IMR-90 (cell line): ENCODE data around the gene TRMT1. TPM values are rescaled to one million over a fixed set of nuclear protein-coding genes. Genes with fewer than 3 reads are reported as not detected.

Experiments used
- ATAC-seq: fragments of 200-7000 bp; cut with Tn5 transposase; 2 replicates; pipeline ENCODE4 v1.9.1; 2020; ENCODE audit warnings: low read depth, mild to moderate bottlenecking, moderate library complexity
- BruUV-seq: library from RNA; stranded (reverse); fragments of 400-500 nt; replicated peaks from 2 replicates; lab custom pipeline; 2021; lab: Mats Ljungman, UMichigan
- CTCF ChIA-PET: fragments of 300-600 bp; formaldehyde crosslinking; extraction: SDS; loops from one replicate; lab custom pipeline; 2021; ENCODE audit warnings: antibody characterized with exemption; lab: Yijun Ruan, JAX
- POLR2A ChIA-PET: fragments of 300-600 bp; sonication (Branson Sonifier 250); formaldehyde crosslinking; loops from one replicate; lab custom pipeline; 2022; ENCODE audit warnings: antibody characterized with exemption; ENCODE audit not compliant: unreplicated experiment; lab: Charles Lee
- DNase-seq: peaks from one replicate; pipeline ENCODE4 v3.0.0; 2013
- H2AFZ ChIP-seq: replicated peaks from 2 replicates; pipeline ENCODE3; 2013; ENCODE audit warnings: low read length, mild to moderate bottlenecking; ENCODE audit not compliant: poor library complexity
- H2AK5ac ChIP-seq: 2 replicates; pipeline ENCODE4 v1.6.1; 2013; ENCODE audit warnings: low read depth, low read length, inconsistent platforms
- H2AK9ac ChIP-seq: replicated peaks from 2 replicates; pipeline ENCODE3; 2013; ENCODE audit warnings: mild to moderate bottlenecking, low read depth, low read length, moderate library complexity; ENCODE audit not compliant: poor library complexity
- H2BK120ac ChIP-seq: 2 replicates; pipeline ENCODE4 v1.6.1; 2013; ENCODE audit warnings: low read depth, low read length, inconsistent platforms
- H2BK15ac ChIP-seq: 3 replicates; pipeline ENCODE4 v1.6.1; 2013; ENCODE audit warnings: low read depth, low read length, inconsistent platforms
- H2BK20ac ChIP-seq: 2 replicates; pipeline ENCODE4 v1.6.1; 2013; ENCODE audit warnings: low read depth, mild to moderate bottlenecking, inconsistent platforms, low read length, moderate library complexity
- H2BK5ac ChIP-seq: 2 replicates; pipeline ENCODE4 v1.6.1; 2013; ENCODE audit warnings: mild to moderate bottlenecking, low read depth, low read length, inconsistent platforms; ENCODE audit not compliant: poor library complexity, severe bottlenecking
- H3K14ac ChIP-seq: replicated peaks from 2 replicates; pipeline ENCODE4 v1.6.1; 2013; ENCODE audit warnings: low read depth, low read length, inconsistent platforms
- H3K18ac ChIP-seq: 2 replicates; pipeline ENCODE4 v1.6.1; 2013; ENCODE audit warnings: low read depth, low read length, control low read depth
- H3K23ac ChIP-seq: 2 replicates; pipeline ENCODE4 v1.6.1; 2013; ENCODE audit warnings: low read depth, low read length, inconsistent platforms
- H3K27ac ChIP-seq: 2 replicates; pipeline ENCODE4 v1.5.1; 2013; ENCODE audit warnings: mild to moderate bottlenecking, control low read depth, low read length; ENCODE audit not compliant: insufficient read depth
- H3K27me3 ChIP-seq: 2 replicates; pipeline ENCODE4 v1.6.1; 2013; ENCODE audit warnings: low read length; ENCODE audit not compliant: control insufficient read depth, insufficient read depth
- H3K36me3 ChIP-seq: 2 replicates; pipeline ENCODE4 v1.6.1; 2013; ENCODE audit warnings: low read length, mixed read lengths; ENCODE audit not compliant: control insufficient read depth, insufficient read depth
- H3K4ac ChIP-seq: 2 replicates; pipeline ENCODE4 v1.6.1; 2013; ENCODE audit warnings: low read depth, low read length, inconsistent platforms
- H3K4me1 ChIP-seq: 2 replicates; pipeline ENCODE4 v1.6.1; 2013; ENCODE audit warnings: low read length, mixed read lengths; ENCODE audit not compliant: control insufficient read depth, insufficient read depth
- H3K4me2 ChIP-seq: 2 replicates; pipeline ENCODE4 v1.6.1; 2013; ENCODE audit warnings: low read depth, mild to moderate bottlenecking, control low read depth, low read length, moderate library complexity
- H3K4me3 ChIP-seq: 2 replicates; pipeline ENCODE4 v1.5.1; 2013; ENCODE audit warnings: low read depth, mild to moderate bottlenecking, control low read depth, low read length, moderate library complexity; ENCODE audit not compliant: insufficient read depth
- H3K56ac ChIP-seq: 2 replicates; pipeline ENCODE4 v1.6.1; 2013; ENCODE audit warnings: low read length, inconsistent platforms; ENCODE audit not compliant: insufficient read depth; ENCODE audit errors: extremely low read depth
- H3K79me1 ChIP-seq, 2 experiments: 2 replicates each; pipeline ENCODE4 v1.6.1; 2013; ENCODE audit warnings: low read length in 2 of 2, inconsistent platforms in 1 of 2, low read depth in 1 of 2
- H3K9ac ChIP-seq: 2 replicates; pipeline ENCODE4 v1.6.1; 2013; ENCODE audit warnings: low read depth, low read length, control low read depth
- H3K9me1 ChIP-seq: 2 replicates; pipeline ENCODE4 v1.6.1; 2013; ENCODE audit warnings: low read length, inconsistent platforms; ENCODE audit not compliant: insufficient read depth
- H3K9me3 ChIP-seq: 2 replicates; pipeline ENCODE4 v1.6.1; 2013; ENCODE audit warnings: low read length; ENCODE audit not compliant: control insufficient read depth, insufficient read depth
- H4K20me1 ChIP-seq: 2 replicates; pipeline ENCODE4 v1.6.1; 2013; ENCODE audit warnings: low read length, inconsistent platforms; ENCODE audit not compliant: insufficient read depth
- H4K5ac ChIP-seq: 2 replicates; pipeline ENCODE4 v1.6.1; 2013; ENCODE audit warnings: mild to moderate bottlenecking, low read depth, low read length, control low read depth
- H4K8ac ChIP-seq, 2 experiments: 2 replicates each; pipeline ENCODE4 v1.6.1; 2013; ENCODE audit warnings: low read depth in 2 of 2, low read length in 2 of 2, control low read depth in 1 of 2, inconsistent platforms in 1 of 2
- H4K91ac ChIP-seq: 2 replicates; pipeline ENCODE4 v1.6.1; 2013; ENCODE audit warnings: low read depth, low read length, inconsistent platforms; ENCODE audit not compliant: insufficient read depth
- CEBPB ChIP-seq: IDR thresholded peaks from 2 replicates; pipeline ENCODE4 v1.6.1; 2012; ENCODE audit warnings: low read depth, low read length, improper control_type of control experiment
- MAFK ChIP-seq: IDR thresholded peaks from 2 replicates; pipeline ENCODE4 v1.6.1; 2012; ENCODE audit warnings: low read depth, low read length, improper control_type of control experiment
- MAZ ChIP-seq: IDR thresholded peaks from 2 replicates; pipeline ENCODE4 v1.6.1; 2012; ENCODE audit warnings: low read depth, mild to moderate bottlenecking, low read length, improper control_type of control experiment, moderate library complexity, borderline replicate concordance
- POLR2A ChIP-seq: IDR thresholded peaks from 2 replicates; pipeline ENCODE4 v1.6.1; 2012; ENCODE audit warnings: mild to moderate bottlenecking, low read depth, low read length
- RAD21 ChIP-seq: IDR thresholded peaks from 2 replicates; pipeline ENCODE4 v1.6.1; 2012; ENCODE audit warnings: low read length, improper control_type of control experiment
- RFX5 ChIP-seq: IDR thresholded peaks from 2 replicates; pipeline ENCODE4 v1.8.0; 2012; ENCODE audit warnings: low read depth, mild to moderate bottlenecking, low read length, moderate library complexity
- USF2 ChIP-seq: fragments of 150-350 bp; IDR thresholded peaks from 2 replicates; pipeline ENCODE4 v1.6.1; 2017; ENCODE audit warnings: mild to moderate bottlenecking, antibody characterized with exemption, low read length, low read depth
- WGBS, 2 experiments: methylation state at CpG; one replicate each; pipeline versions ENCODE4 v1.1.5 to v1.1.7; 2013; ENCODE audit warnings: missing lambda C conversion rate in 2 of 2; ENCODE audit not compliant: insufficient read length in 1 of 2; ENCODE audit errors: extremely low coverage in 2 of 2; 5-methylcytosine and 5-hydroxymethylcytosine counted together
- dilution Hi-C: fragments of 300-500 bp; cut with HindIII; formaldehyde crosslinking; loops from one replicate; pipeline ENCODE4 v1.14.3; 2018; ENCODE audit warnings: low sequenced_read_pairs; ENCODE audit not compliant: unreplicated experiment
- in situ Hi-C: fragments of 300-500 bp; cut with MboI; formaldehyde crosslinking; loops from 3 replicates; pipeline ENCODE4 v1.14.3; 2019; ENCODE audit warnings: low sequenced_read_pairs, inconsistent platforms, mixed read lengths
- intact Hi-C: fragments of 100-400 bp; cut with micrococcal nuclease; formaldehyde crosslinking; loops from 2 replicates; pipeline ENCODE4 v1.10.0; 2022
- polyA plus RNA-seq, 3 experiments: library from polyadenylated mRNA; depleted of rRNA; stranded (reverse); fragments of >200 nt; gene quantifications; 2 replicates each; pipeline ENCODE4 v1.2.3, GENCODE V29; 2012; ENCODE audit warnings: low replicate concordance in 1 of 3
- total RNA-seq: library from RNA; depleted of rRNA; stranded (reverse); fragments of >200 nt; gene quantifications from 2 replicates; pipeline ENCODE4 v1.2.3, GENCODE V29; 2012

TRMT1 gene
- total and polyA plus RNA-seq, 2 of the 4 experiments (the other 2 are of a cell fraction), result 28.3 to 56.0 TPM

GRCh38 chr19:13146763-13147563, 30.4 kb upstream of the TRMT1 start:
- peaks cover 2 to 55% of the 10 kb centered on the region in 2 experiments; a peak in 2 of 4 replicates for H3K79me1 ChIP-seq
- no peak overlapping the region for H3K9ac ChIP-seq
- H3K4me2 ChIP-seq, result no peak overlapping the region
- CTCF ChIA-PET, result interaction anchor here (1.6 kb wide), 1 partner anchor 52 kb away, joined by 6 read pairs; no protein-coding TSS in a partner anchor
- no peaks in the 10 kb centered on the region for H3K27me3 ChIP-seq
- no peak overlapping the region for H2BK20ac ChIP-seq
- TF ChIP-seq POLR2A, result no peak
- no peak for TF ChIP-seq MAFK
- TF ChIP-seq MAZ, result no peak
- no peak for TF ChIP-seq USF2
- no peak for TF ChIP-seq RFX5
- no peak for TF ChIP-seq RAD21
- TF ChIP-seq CEBPB, result no peak
- in situ Hi-C loops, result no loop called here
- H3K36me3 ChIP-seq, result peaks cover 15% of the 10 kb centered on the region
- H2AK5ac ChIP-seq, result no peak overlapping the region; the same call in 1 of the 2 replicates
- H2BK120ac ChIP-seq, result no peak overlapping the region
- dilution Hi-C loops, result no loop called here
- H3K23ac ChIP-seq, result no peak overlapping the region; the same call in 1 of the 2 replicates
- 72% methylated on average over 3 of the region's 16 CpGs; no CpG with 5 or more reads in 1 of the 2 experiments for WGBS, 2 experiments
- POLR2A ChIA-PET, result no interaction called here
- no peak overlapping the region for H3K27ac ChIP-seq
- no peak overlapping the region for H3K18ac ChIP-seq
- no peak overlapping the region for H2BK5ac ChIP-seq
- no peak overlapping the region for H3K4ac ChIP-seq
- H3K4me1 ChIP-seq, result peaks cover 6% of the 10 kb centered on the region; the same call in 1 of the 2 replicates
- no peak overlapping the region for H4K5ac ChIP-seq
- H3K56ac ChIP-seq, result no peak overlapping the region
- no peaks in the 10 kb centered on the region for H3K9me3 ChIP-seq
- peak overlapping the region; percentile 28 for H2AK9ac ChIP-seq
- H3K9me1 ChIP-seq, result peaks cover 14% of the 10 kb centered on the region
- no peak overlapping the region for H2BK15ac ChIP-seq
- no peak overlapping the region for H3K4me3 ChIP-seq
- BruUV-seq, result no TSS peak
- H3K14ac ChIP-seq, result no peak overlapping the region
- DNase-seq, result no peak
- peaks cover 8% of the 10 kb centered on the region for H4K20me1 ChIP-seq
- H2AFZ ChIP-seq, result no peak overlapping the region
- no peak overlapping the region for H4K91ac ChIP-seq
- H4K8ac ChIP-seq, result no peak overlapping the region
- no peak for ATAC-seq
- intact Hi-C loops, result no loop called here
